Adrenal gland (tissue), 12 donors: Measurements from ENCODE around the gene SLC35E2B. TPM values are rescaled to one million over a fixed set of nuclear protein-coding genes. Genes with fewer than 3 reads are reported as not detected.

Experiments
- DNase-seq, 7 donors: peaks; one replicate each; pipeline ENCODE4 v3.0.0-alpha.2; 2019 to 2020
- H3K27ac ChIP-seq, 5 donors: fragments of 200-600 bp; sonication (generic) in 4 of 5; 1 replicate in 3 of 5; 2 replicates in 2 of 5; pipeline versions ENCODE4 v1.5.1 to v1.8.0; 2016 to 2020; ENCODE audit warnings: mild to moderate bottlenecking in 1 of 5
- H3K27me3 ChIP-seq: fragments of 200-600 bp; 2 replicates; pipeline ENCODE4 v1.8.0; 2021
- H3K36me3 ChIP-seq, 2 donors: fragments of 200-600 bp; replicated peaks in 1 of 2; 1 replicate in 1 of 2; 2 replicates in 1 of 2; pipeline versions ENCODE4 v1.5.1 to v1.8.0; 2018 to 2022
- H3K4me1 ChIP-seq, 2 donors: fragments of 200-600 bp; replicated peaks in 1 of 2; 1 replicate in 1 of 2; 2 replicates in 1 of 2; pipeline versions ENCODE4 v1.5.1 to v1.8.0; 2018 to 2021
- H3K4me3 ChIP-seq, 4 donors: fragments of 200-600 bp; sonication (generic) in 3 of 4; one replicate each; pipeline ENCODE4 v1.5.1; 2016 to 2018
- H3K9me3 ChIP-seq, 3 donors: fragments of 200-600 bp; sonication (generic) in 1 of 3; replicated peaks in 1 of 3; 1 replicate in 2 of 3; 2 replicates in 1 of 3; pipeline versions ENCODE4 v1.5.1 to v1.8.0; 2016 to 2021
- POLR2A ChIP-seq, 2 donors: fragments of 450-650 bp; IDR thresholded peaks; one replicate each; pipeline ENCODE4 v1.6.1; 2017; ENCODE audit warnings: antibody characterized with exemption in 2 of 2, mild to moderate bottlenecking in 2 of 2, moderate library complexity in 1 of 2
- WGBS, 4 donors: extraction: QIAGEN DNeasy Blood & Tissue Kit in 2 of 4; methylation state at CpG; one replicate each; pipeline versions ENCODE4 v1.1.5 to v1.1.7; 2013 to 2017; 5-methylcytosine and 5-hydroxymethylcytosine counted together
- intact Hi-C, 2 donors: fragments of 100-400 bp; cut with DNase I; formaldehyde crosslinking; loops; one replicate each; pipeline versions ENCODE4 v1.14.1 to v1.15.0; 2022 to 2023
- polyA plus RNA-seq, 3 donors: library from polyadenylated mRNA; stranded (reverse); fragments of 200-250 nt in 2 of 3; fragments of 350-450 nt in 1 of 3; fragmentation: Illumina TruSeq in 1 of 3; extraction: RNeasy Lipid Tissue Mini Kit (QIAGEN cat#74804) in 1 of 3; gene quantifications; one replicate each; pipeline ENCODE4 v1.2.3, GENCODE V29; 2013 to 2014
- total RNA-seq, 9 donors: library from RNA; depleted of rRNA in 4 of 9; stranded (reverse); fragments of >200 nt in 4 of 9; fragments of 120-200 nt in 1 of 9; fragmentation: NEBNext Ultra II Directional in 1 of 9; extraction: Animal tissue kit (Norgen Biotek cat#: 25700) in 1 of 9; gene quantifications; one replicate each; pipeline versions ENCODE4 v1.1.0 to v1.2.4, GENCODE V29; 2013 to 2023
- TF ChIP-seq, protein P1 (sequence below), 6 experiments: fragments of 450-650 bp in 4 of 6; fragments of 200-600 bp in 2 of 6; sonication (generic) in 1 of 6; IDR thresholded peaks; 1 replicate in 5 of 6; 2 replicates in 1 of 6; pipeline versions ENCODE4 v1.5.1 to v1.8.0; 2016 to 2021; ENCODE audit warnings: antibody characterized with exemption in 6 of 6, mild to moderate bottlenecking in 2 of 6, moderate library complexity in 1 of 6
- donor health status: healthy with polysubstance abuse.
- donor health status: Bipolar disorder and iron deficiency.
- donor health status: DM: yes; HTN: yes; CAD: no.
- donor health status: DM: no; HTN: no; CAD: no.
- donor health status: DM: no; HTN: no; CAD: no.
- donor health status: DM: yes; HTN: yes; CAD: no.

SLC35E2B gene
- total and polyA plus RNA-seq, 12 donors: 11.2 to 89.5 (median 48.3) TPM

- H3K9me3 ChIP-seq: no peaks in the 10 kb centered on the region
- H3K27ac ChIP-seq: peak overlapping the region in 3 of 5 donors; percentile 10 to 85 (median 79)
- WGBS, 4 donors: 33 to 45% (median 43%) methylated on average over 15 to 78 of the region's 81 CpGs; no CpG with 5 or more reads in 1 of the 4 donors
- H3K27me3 ChIP-seq: peaks cover 7% of the 10 kb centered on the region
- DNase-seq: peak; percentile 43 to 80 (median 55)
- peaks cover 0 to 12% of the 10 kb centered on the region in 2 donors for H3K36me3 ChIP-seq
- peaks cover 0 to 5% of the 10 kb centered on the region in 2 donors for H3K4me1 ChIP-seq
- intact Hi-C loops: no loop called here
- H3K4me3 ChIP-seq: peak overlapping the region in 1 of 4 donors; percentile 19
- TF ChIP-seq, protein P1, sequence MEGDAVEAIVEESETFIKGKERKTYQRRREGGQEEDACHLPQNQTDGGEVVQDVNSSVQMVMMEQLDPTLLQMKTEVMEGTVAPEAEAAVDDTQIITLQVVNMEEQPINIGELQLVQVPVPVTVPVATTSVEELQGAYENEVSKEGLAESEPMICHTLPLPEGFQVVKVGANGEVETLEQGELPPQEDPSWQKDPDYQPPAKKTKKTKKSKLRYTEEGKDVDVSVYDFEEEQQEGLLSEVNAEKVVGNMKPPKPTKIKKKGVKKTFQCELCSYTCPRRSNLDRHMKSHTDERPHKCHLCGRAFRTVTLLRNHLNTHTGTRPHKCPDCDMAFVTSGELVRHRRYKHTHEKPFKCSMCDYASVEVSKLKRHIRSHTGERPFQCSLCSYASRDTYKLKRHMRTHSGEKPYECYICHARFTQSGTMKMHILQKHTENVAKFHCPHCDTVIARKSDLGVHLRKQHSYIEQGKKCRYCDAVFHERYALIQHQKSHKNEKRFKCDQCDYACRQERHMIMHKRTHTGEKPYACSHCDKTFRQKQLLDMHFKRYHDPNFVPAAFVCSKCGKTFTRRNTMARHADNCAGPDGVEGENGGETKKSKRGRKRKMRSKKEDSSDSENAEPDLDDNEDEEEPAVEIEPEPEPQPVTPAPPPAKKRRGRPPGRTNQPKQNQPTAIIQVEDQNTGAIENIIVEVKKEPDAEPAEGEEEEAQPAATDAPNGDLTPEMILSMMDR (IDR thresholded peaks at IDR 0.05): no peak
- TF ChIP-seq POLR2A (IDR thresholded peaks at IDR 0.05): no peak
Observed at GRCh38 chr1:1630191-1630964, 62.2 kb downstream of the SLC35E2B start.

DNA sequence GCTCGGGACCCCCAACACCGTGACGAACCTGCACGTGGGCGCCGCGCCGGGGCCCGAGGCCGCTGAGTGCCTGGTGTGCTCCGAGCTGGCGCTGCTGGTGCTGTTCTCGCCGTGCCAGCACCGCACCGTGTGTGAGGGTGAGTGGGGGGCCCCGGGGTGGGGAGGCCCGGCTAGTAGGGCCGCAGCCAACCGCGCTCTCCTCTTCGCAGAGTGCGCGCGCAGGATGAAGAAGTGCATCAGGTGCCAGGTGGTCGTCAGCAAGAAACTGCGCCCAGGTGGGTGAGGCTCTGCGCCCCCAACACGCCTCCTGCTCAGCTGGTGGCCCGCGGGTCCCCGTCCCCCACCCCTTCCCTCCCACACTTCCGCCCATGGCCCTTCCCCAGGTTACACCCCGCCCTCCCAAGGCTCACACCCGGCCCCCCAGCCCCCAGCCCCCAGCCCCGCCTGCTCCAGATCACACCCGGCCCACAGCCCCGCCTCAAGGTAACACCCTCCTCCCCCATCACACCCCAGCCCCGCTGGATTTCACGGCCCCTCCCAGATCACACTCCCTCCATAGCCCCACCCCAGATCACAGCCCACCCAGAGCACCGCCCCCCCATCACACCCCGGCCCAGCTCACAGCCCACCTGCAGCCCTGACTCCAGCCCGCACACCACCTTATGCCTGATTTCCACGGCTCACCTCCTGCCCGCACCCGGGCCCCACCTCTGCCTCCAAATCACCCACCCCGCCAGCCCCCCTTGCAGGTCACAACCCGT lies 63.0 kb downstream of the SLC35E2B start:
- intact Hi-C loops: no loop called here
- DNase-seq: peak in 3 of 7 donors; percentile 27 to 30 (median 29)
- WGBS, 4 donors: 64 to 85% (median 73%) methylated on average over 8 to 48 of the region's 48 CpGs
- no peak for TF ChIP-seq POLR2A (IDR thresholded peaks at IDR 0.05)
- TF ChIP-seq, protein P1 (IDR thresholded peaks at IDR 0.05): no peak
- Histone ChIP-seq H3K36me3 (peaks cover 0 to 12% of the 10 kb centered on the region in 2 donors), H3K4me1 (peaks cover 0 to 5% of the 10 kb centered on the region in 2 donors), H3K27me3 (peaks cover 7% of the 10 kb centered on the region), H3K27ac (peak overlapping the region in 1 of 5 donors; percentile 85), H3K9me3 (no peaks in the 10 kb centered on the region), H3K4me3 (no peak overlapping the region)

GRCh38 chr1:1628754-1629429 lies 63.7 kb downstream of the SLC35E2B start:
- peaks cover 0 to 5% of the 10 kb centered on the region in 2 donors for H3K4me1 ChIP-seq
- no peak overlapping the region for H3K27ac ChIP-seq
- no peak overlapping the region for H3K4me3 ChIP-seq
- H3K27me3 ChIP-seq: peaks cover 7% of the 10 kb centered on the region
- DNase-seq: peak in 2 of 7 donors; percentile 14 to 19
- H3K9me3 ChIP-seq: no peaks in the 10 kb centered on the region
- peaks cover 0 to 12% of the 10 kb centered on the region in 2 donors for H3K36me3 ChIP-seq
- intact Hi-C loops: no loop called here
- TF ChIP-seq, protein P1 (IDR thresholded peaks at IDR 0.05): no peak
- no peak for TF ChIP-seq POLR2A (IDR thresholded peaks at IDR 0.05)
- 67 to 82% (median 71%) methylated on average over 29 to 52 of the region's 53 CpGs for WGBS, 4 donors
